ENCODE results near the gene LARP1B.
"Not testable (repeated sequence)": the region's sequence is repeated elsewhere in the genome, so short reads cannot be mapped to it uniquely, and the experiment has no call there.

GRCh38 chr4:128259889-128260288, 198.8 kb downstream of the LARP1B start:
- not testable (repeated sequence) for TF ChIP-seq CTCF (IDR thresholded peaks at IDR 0.05); EP300 (IDR thresholded peaks at IDR 0.05; ENCODE audit: low read depth); POLR2AphosphoS5 (IDR thresholded peaks at IDR 0.05); POLR2A (IDR thresholded peaks at IDR 0.05)

All from transverse colon (tissue), 4 donors.